GM18858 (cell line): Measurements from ENCODE around the gene MYRIP.
"Not testable (repeated sequence)": the region's sequence is repeated elsewhere in the genome, so short reads cannot be mapped to it uniquely, and the experiment has no call there.

ENCODE experiments used
- ATAC-seq: cut with Tn5 transposase; IDR thresholded peaks from one replicate; pipeline ENCODE4 v1.9.1; 2021; ENCODE audit not compliant: unreplicated experiment

Gene MYRIP

GRCh38 chr3:40264451-40264850, 455.0 kb downstream of the MYRIP start:
- no peak for ATAC-seq

- ATAC-seq: no peak
These were observed 455.8 kb downstream of the MYRIP start for GRCh38 chr3:40265181-40265580.

- no peak for ATAC-seq
These were observed 458.7 kb downstream of the MYRIP start for GRCh38 chr3:40267937-40268724.

GRCh38 chr3:40268802-40269524, 459.6 kb downstream of the MYRIP start:
- ATAC-seq: no peak

GRCh38 chr3:40278791-40279190, 469.4 kb downstream of the MYRIP start:
- no peak for ATAC-seq

- no peak for ATAC-seq
These were observed 472.6 kb downstream of the MYRIP start for GRCh38 chr3:40281995-40282394.

- ATAC-seq: not testable (repeated sequence)
These were observed 473.6 kb downstream of the MYRIP start for GRCh38 chr3:40283057-40283456.

- no peak for ATAC-seq
These were observed 477.8 kb downstream of the MYRIP start for GRCh38 chr3:40287248-40287647.

GRCh38 chr3:40290396-40290795, 481.0 kb downstream of the MYRIP start:
- no peak for ATAC-seq

- no peak for ATAC-seq
These were observed 482.1 kb downstream of the MYRIP start for GRCh38 chr3:40291471-40291870.

GRCh38 chr3:40292637-40293349, 483.4 kb downstream of the MYRIP start:
- ATAC-seq: no peak

- no peak for ATAC-seq
These were observed 485.0 kb downstream of the MYRIP start for GRCh38 chr3:40294434-40294833.

GRCh38 chr3:40298075-40298474, 488.7 kb downstream of the MYRIP start:
- ATAC-seq: no peak

GRCh38 chr3:40299130-40299720, 489.8 kb downstream of the MYRIP start:
- no peak for ATAC-seq

- ATAC-seq: no peak
These were observed 490.4 kb downstream of the MYRIP start for GRCh38 chr3:40299721-40300335.

- no peak for ATAC-seq
These were observed 493.4 kb downstream of the MYRIP start for GRCh38 chr3:40302784-40303183.

GRCh38 chr3:40304352-40304751, 494.9 kb downstream of the MYRIP start:
- ATAC-seq: no peak

- ATAC-seq: no peak
These were observed 496.9 kb downstream of the MYRIP start for GRCh38 chr3:40306336-40306735.

- ATAC-seq: no peak
These were observed 497.8 kb downstream of the MYRIP start for GRCh38 chr3:40307176-40307575.

GRCh38 chr3:40308725-40309417, 499.5 kb downstream of the MYRIP start:
- no peak for ATAC-seq
